Epithelial cell of esophagus (primary cell): Measurements from ENCODE around the gene SLC30A1.
A peak's percentile ranks its signal among the peaks of the same experiment; 100 is the strongest.
"Not testable (repeated sequence)": the region's sequence is repeated elsewhere in the genome, so short reads cannot be mapped to it uniquely, and the experiment has no call there.

ENCODE experiments used
- DNase-seq: peaks from one replicate; pipeline ENCODE4 v3.0.0; 2010; ENCODE audit warnings: low read depth
- H3K4me3 ChIP-seq: 2 replicates; pipeline ENCODE4 v1.5.1; 2011; ENCODE audit warnings: mild to moderate bottlenecking, low read length, control low read depth
- TF ChIP-seq, protein P1 (sequence below): IDR thresholded peaks from 2 replicates; pipeline ENCODE4 v1.5.1; 2011; ENCODE audit warnings: low read depth, mild to moderate bottlenecking, low read length, control low read depth, inconsistent platforms; ENCODE audit not compliant: insufficient read depth; ENCODE audit errors: missing control alignments

SLC30A1 gene

DNA sequence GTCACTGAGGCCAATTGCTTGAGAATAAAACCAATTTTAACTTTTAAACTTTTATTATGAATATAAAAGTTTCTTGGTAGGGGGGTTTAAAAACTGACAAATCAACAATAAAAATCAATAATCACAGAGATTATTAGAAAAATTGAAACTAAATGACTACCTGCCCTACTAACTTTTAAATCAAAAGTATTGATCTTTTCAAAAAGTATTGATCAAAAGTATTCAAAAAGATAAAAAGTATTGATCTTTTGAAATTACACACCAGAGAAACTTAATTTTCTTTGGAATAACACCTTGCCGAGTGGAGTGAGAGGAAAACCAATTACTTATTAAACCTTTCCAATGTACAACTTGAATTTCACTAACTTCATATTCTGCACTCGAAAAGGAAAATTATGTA is 2.2 kb downstream of the SLC30A1 start:
- TF ChIP-seq, protein P1, sequence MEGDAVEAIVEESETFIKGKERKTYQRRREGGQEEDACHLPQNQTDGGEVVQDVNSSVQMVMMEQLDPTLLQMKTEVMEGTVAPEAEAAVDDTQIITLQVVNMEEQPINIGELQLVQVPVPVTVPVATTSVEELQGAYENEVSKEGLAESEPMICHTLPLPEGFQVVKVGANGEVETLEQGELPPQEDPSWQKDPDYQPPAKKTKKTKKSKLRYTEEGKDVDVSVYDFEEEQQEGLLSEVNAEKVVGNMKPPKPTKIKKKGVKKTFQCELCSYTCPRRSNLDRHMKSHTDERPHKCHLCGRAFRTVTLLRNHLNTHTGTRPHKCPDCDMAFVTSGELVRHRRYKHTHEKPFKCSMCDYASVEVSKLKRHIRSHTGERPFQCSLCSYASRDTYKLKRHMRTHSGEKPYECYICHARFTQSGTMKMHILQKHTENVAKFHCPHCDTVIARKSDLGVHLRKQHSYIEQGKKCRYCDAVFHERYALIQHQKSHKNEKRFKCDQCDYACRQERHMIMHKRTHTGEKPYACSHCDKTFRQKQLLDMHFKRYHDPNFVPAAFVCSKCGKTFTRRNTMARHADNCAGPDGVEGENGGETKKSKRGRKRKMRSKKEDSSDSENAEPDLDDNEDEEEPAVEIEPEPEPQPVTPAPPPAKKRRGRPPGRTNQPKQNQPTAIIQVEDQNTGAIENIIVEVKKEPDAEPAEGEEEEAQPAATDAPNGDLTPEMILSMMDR: no peak
- no peak for DNase-seq
- peak overlapping the region; percentile 85 for H3K4me3 ChIP-seq

DNA sequence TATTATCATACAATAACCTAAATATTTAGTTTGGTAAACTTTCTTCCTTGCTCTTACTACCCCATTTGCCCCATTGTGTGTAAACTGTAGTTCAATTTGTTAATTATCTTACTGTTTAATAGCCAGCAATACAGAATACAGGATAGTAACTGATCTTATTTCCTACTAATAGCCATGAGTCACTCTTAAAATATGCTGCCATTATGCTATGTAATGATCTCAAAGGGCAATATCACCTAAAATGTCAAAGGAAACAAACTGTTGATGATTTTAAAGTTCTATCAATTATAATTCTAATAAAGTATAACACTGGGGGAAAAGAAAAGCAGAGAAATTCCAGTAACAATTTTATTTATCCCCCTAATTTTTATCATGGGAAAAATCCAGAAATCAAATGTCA is 4.3 kb downstream of the SLC30A1 start:
- no peak overlapping the region for H3K4me3 ChIP-seq
- DNase-seq: peak; percentile 46
- TF ChIP-seq, protein P1: no peak

DNA sequence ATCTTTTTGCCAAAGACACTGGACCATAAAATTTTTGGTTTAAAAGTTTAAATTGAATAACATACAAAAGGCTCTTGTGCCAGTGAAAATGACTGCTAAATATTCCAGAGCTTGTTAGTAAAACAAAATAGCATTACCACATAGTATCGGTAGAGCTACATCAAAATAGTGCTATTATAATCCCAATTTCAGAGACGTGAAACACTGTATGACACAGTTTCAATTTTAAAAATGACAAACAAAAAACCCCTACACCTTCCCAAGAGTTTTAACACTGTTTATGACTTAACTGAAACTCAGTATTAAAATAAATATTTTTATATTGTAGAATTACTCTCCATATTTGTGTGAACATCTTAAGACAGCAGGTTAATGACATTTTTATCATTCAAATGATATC is 7.0 kb downstream of the SLC30A1 start:
- DNase-seq: no peak
- no peak overlapping the region for H3K4me3 ChIP-seq
- TF ChIP-seq, protein P1: no peak

DNA sequence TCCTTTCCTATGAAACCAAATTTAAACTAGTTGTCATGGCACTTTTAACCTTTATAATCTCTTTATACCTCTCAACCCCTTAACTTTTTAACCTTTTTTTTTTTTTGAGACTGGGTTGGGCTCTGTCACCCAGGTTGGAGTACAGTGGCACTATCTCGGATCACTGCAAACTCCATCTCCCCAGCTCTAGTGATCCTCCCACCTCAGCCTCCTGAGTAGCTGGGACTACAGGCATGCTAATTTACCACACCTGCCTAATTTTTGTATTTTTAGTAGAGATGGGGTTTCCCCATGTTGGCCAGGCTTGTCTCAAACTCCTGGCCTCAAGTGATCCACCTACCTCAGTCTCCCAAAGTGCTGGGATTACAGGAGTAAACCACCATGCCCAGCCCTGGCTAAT is 8.6 kb downstream of the SLC30A1 start:
- not testable (repeated sequence) for H3K4me3 ChIP-seq, DNase-seq

DNA sequence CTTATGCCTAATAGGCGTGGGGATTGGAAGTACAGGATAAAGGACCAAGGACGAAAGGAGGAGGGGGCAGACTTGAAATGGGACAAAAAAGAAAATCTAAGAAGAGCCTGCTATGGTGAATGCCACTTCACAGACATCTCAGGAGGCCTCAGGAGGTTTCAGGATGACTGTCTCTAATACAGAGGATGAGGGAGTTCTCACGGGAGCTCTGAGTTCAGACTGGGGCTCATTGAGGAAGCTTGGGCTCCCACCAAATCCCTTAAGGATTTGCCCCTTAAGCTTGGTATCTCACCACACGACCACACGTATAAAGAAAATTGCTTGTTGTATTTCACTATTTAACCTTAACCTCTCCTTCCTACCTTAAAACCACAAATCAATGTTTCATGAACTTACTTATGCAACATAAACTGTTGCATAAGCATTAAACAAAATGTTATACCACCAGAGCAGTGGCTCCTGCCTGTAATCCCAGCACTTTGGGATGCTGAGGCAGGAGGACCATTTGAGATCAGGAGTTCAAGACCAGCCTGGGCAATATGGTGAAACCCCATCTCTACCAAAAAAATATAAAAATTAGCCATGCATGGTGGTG is 12.4 kb downstream of the SLC30A1 start:
- TF ChIP-seq, protein P1: no peak

DNA sequence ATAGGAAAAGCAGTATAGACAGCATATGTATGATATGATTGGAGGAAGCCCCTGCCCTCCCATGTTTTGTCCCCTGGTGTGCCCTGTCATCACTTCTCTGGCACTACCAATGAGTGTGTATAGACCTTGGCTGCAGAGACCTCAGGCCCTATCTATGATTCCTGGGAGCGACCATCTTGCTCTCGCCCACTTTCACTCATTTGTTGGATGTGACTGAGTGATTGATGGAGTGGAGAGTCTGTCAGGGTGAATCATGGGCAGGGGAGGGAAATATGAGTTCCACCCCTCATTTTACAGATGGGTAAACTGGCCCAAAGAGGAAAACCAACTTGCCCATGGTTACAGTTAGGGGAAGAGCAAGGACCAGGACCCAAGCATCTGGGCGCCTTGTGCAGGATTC is 14.9 kb downstream of the SLC30A1 start:
- no peak overlapping the region for H3K4me3 ChIP-seq
- DNase-seq: no peak
- TF ChIP-seq, protein P1: no peak

More for the DNA sequence above, 12.4 kb downstream of the SLC30A1 start:
- DNase-seq: no peak
- no peak overlapping the region for H3K4me3 ChIP-seq

DNA sequence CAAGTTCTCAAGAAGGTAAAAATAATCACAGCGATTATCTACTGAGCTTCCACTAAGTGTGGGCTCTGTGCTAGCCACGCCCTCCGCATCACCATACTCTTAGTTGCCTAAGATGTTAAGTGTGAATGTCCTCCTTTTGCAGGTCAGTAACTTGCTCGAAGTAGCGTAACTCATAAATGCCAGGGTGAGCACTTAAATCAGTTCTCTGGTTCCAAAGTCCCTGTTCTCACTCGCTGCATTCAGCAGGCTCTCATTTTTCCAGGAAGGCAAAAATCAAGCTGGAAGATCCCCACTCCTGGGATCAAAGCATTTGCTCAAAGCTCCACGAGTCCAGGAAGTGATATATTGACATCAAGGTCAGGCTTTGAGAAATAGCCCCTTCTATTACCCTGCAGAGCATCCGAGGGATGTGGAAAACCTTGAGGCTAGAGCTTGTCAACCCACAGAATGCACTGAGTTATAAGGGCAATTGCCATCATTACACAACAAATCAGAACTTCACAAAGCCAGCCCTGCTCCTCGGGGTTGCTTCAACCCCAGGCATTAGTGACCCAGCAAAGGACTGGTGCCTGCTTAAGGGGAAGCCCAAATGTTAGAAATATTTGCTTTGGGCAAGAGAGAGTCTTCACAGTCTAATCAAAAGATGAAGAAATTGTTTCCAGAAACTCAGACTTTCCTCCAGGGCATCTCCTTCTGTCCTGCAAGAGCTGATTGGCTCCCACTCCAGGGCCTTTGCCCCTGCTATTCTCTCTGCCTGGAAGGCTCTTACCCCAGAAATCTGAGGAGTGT is 19.5 kb downstream of the SLC30A1 start:
- TF ChIP-seq, protein P1: no peak
- no peak overlapping the region for H3K4me3 ChIP-seq
- DNase-seq: no peak
